SK-N-SH (cell line): ENCODE results near the gene AQP1. TPM values are rescaled to one million over a fixed set of nuclear protein-coding genes. Genes with fewer than 3 reads are reported as not detected.

Experiments
- CTCF ChIA-PET: fragments of 300-600, 350-600 bp; formaldehyde crosslinking; extraction: SDS; loops from one replicate; lab custom pipeline; 2021; lab: Yijun Ruan, JAX
- POLR2A ChIA-PET: fragments of 350-600 bp; sonication (Branson Sonifier 250); formaldehyde crosslinking; extraction: SDS; loops from one replicate; lab custom pipeline; 2020; ENCODE audit warnings: antibody characterized with exemption, inconsistent platforms; lab: Yijun Ruan, JAX
- DNase-seq: peaks from one replicate; pipeline ENCODE4 v3.0.0; 2012
- H2AFZ ChIP-seq: fragments of 200-600 bp; sonication (generic); 2 replicates; pipeline ENCODE4 v1.8.1; 2016; ENCODE audit warnings: antibody characterized with exemption, mild to moderate bottlenecking, low read depth
- H3F3A ChIP-seq: fragments of 200-600 bp; sonication (generic); replicated peaks from 2 replicates; pipeline ENCODE3; 2016; ENCODE audit warnings: antibody characterized with exemption, mild to moderate bottlenecking; ENCODE audit not compliant: insufficient read depth
- H3K27ac ChIP-seq, 2 experiments: fragments of 200-500 bp in 1 of 2; fragments of 200-600 bp in 1 of 2; sonication (Bioruptor generic) in 1 of 2; sonication (generic), shearing (Covaris generic) in 1 of 2; 2 replicates each; pipeline versions ENCODE4 v1.5.1 to v1.6.1; 2014 to 2016; ENCODE audit warnings: low read depth in 2 of 2, inconsistent platforms in 1 of 2, low read length in 1 of 2, mild to moderate bottlenecking in 1 of 2, mixed read lengths in 1 of 2
- H3K27me3 ChIP-seq: fragments of 200-600 bp; sonication (generic), shearing (Covaris generic); 2 replicates; pipeline ENCODE4 v1.6.1; 2016; ENCODE audit warnings: mixed run types; ENCODE audit not compliant: insufficient read depth
- H3K36me3 ChIP-seq, 2 experiments: fragments of 200-500 bp in 1 of 2; fragments of 200-600 bp in 1 of 2; sonication (Bioruptor generic) in 1 of 2; sonication (generic) in 1 of 2; replicated peaks in 1 of 2; 2 replicates each; pipeline versions ENCODE3 to v1.5.1; 2014 to 2016; ENCODE audit warnings: low read length in 1 of 2, mild to moderate bottlenecking in 1 of 2; ENCODE audit not compliant: insufficient read depth in 2 of 2, control insufficient read depth in 1 of 2
- H3K4me1 ChIP-seq, 2 experiments: fragments of 200-500 bp in 1 of 2; fragments of 200-600 bp in 1 of 2; sonication (Bioruptor generic) in 1 of 2; sonication (generic), shearing (Covaris generic) in 1 of 2; 2 replicates each; pipeline versions ENCODE4 v1.5.1 to v1.6.1; 2014 to 2016; ENCODE audit warnings: low read depth in 1 of 2, low read length in 1 of 2, mixed run types in 1 of 2; ENCODE audit not compliant: insufficient read depth in 2 of 2, control insufficient read depth in 1 of 2
- H3K4me2 ChIP-seq: fragments of 200-600 bp; sonication (generic), shearing (Covaris generic); 2 replicates; pipeline ENCODE4 v1.6.1; 2017; ENCODE audit warnings: mixed run types
- H3K4me3 ChIP-seq, 2 experiments: fragments of 200-500 bp in 1 of 2; fragments of 200-600 bp in 1 of 2; sonication (Bioruptor generic) in 1 of 2; sonication (generic), shearing (Covaris generic) in 1 of 2; 2 replicates each; pipeline versions ENCODE4 v1.5.1 to v1.8.1; 2014 to 2016; ENCODE audit warnings: low read depth in 2 of 2, inconsistent platforms in 1 of 2, low read length in 1 of 2, mild to moderate bottlenecking in 1 of 2, mixed read lengths in 1 of 2, moderate library complexity in 1 of 2
- H3K79me2 ChIP-seq: fragments of 200-600 bp; sonication (generic); 2 replicates; pipeline ENCODE4 v1.8.1; 2017; ENCODE audit warnings: mild to moderate bottlenecking; ENCODE audit not compliant: insufficient read depth
- H3K9ac ChIP-seq: fragments of 200-600 bp; sonication (generic); 2 replicates; pipeline ENCODE4 v1.6.1; 2017; ENCODE audit warnings: mixed run types
- H3K9me2 ChIP-seq: fragments of 200-600 bp; sonication (generic); 2 replicates; pipeline ENCODE4 v1.6.1; 2017; ENCODE audit warnings: mixed run types
- H3K9me3 ChIP-seq: fragments of 200-600 bp; sonication (generic); 2 replicates; pipeline ENCODE4 v1.6.1; 2017; ENCODE audit warnings: mixed run types, mild to moderate bottlenecking, moderate library complexity
- H4K20me1 ChIP-seq: fragments of 200-600 bp; sonication (generic); 2 replicates; pipeline ENCODE4 v1.6.1; 2017; ENCODE audit warnings: mild to moderate bottlenecking, mixed run types; ENCODE audit not compliant: insufficient read depth
- ELF1 ChIP-seq: IDR thresholded peaks from 2 replicates; pipeline ENCODE4 v1.4.0; 2012
- EP300 ChIP-seq, 2 experiments: IDR thresholded peaks; 2 replicates each; pipeline versions ENCODE4 v1.4.0 to v1.6.1; 2012; ENCODE audit warnings: borderline replicate concordance in 1 of 2, low read depth in 1 of 2, low read length in 1 of 2
- EZH2phosphoT487 ChIP-seq: fragments of 200-600 bp; sonication (generic); IDR thresholded peaks from 2 replicates; pipeline ENCODE4 v1.6.1; 2017; ENCODE audit warnings: low read depth, mixed run types, mild to moderate bottlenecking, antibody characterized with exemption, moderate library complexity, borderline replicate concordance
- FOSL2 ChIP-seq: IDR thresholded peaks from 2 replicates; pipeline ENCODE4 v1.4.0; 2012; ENCODE audit warnings: low read depth, mild to moderate bottlenecking, moderate library complexity, borderline replicate concordance
- GATA2 ChIP-seq: sonication (generic); formaldehyde crosslinking; IDR thresholded peaks from 2 replicates; pipeline ENCODE4 v1.5.0; 2020; ENCODE audit warnings: mild to moderate bottlenecking, missing genetic modification reagents
- MEF2A ChIP-seq: IDR thresholded peaks from 2 replicates; pipeline ENCODE4 v1.4.0; 2012; ENCODE audit warnings: low read depth, borderline replicate concordance
- NFIC ChIP-seq: IDR thresholded peaks from 2 replicates; pipeline ENCODE4 v1.4.0; 2012; ENCODE audit warnings: borderline replicate concordance
- RAD21 ChIP-seq: IDR thresholded peaks from 2 replicates; pipeline ENCODE4 v1.6.1; 2012; ENCODE audit warnings: mild to moderate bottlenecking, low read length
- RCOR1 ChIP-seq: fragments of 150-350 bp; IDR thresholded peaks from 2 replicates; pipeline ENCODE4 v1.6.1; 2017; ENCODE audit warnings: antibody characterized with exemption, low read length
- RFX5 ChIP-seq: IDR thresholded peaks from 2 replicates; pipeline ENCODE4 v1.6.1; 2012; ENCODE audit warnings: mild to moderate bottlenecking, improper control_type of control experiment, low read length
- RXRA ChIP-seq: IDR thresholded peaks from 2 replicates; pipeline ENCODE4 v1.4.0; 2012; ENCODE audit warnings: low read depth, mild to moderate bottlenecking, borderline replicate concordance
- SMC3 ChIP-seq: IDR thresholded peaks from 2 replicates; pipeline ENCODE4 v1.6.1; 2012; ENCODE audit warnings: low read depth, low read length, improper control_type of control experiment
- TAF1 ChIP-seq: IDR thresholded peaks from 2 replicates; pipeline ENCODE4 v1.6.1; 2012; ENCODE audit warnings: low read depth, mild to moderate bottlenecking, low read length, moderate library complexity, borderline replicate concordance
- TCF12 ChIP-seq: IDR thresholded peaks from 2 replicates; pipeline ENCODE4 v1.4.0; 2012
- YY1 ChIP-seq: IDR thresholded peaks from 2 replicates; pipeline ENCODE4 v1.4.0; 2012; ENCODE audit warnings: low read depth, mild to moderate bottlenecking
- WGBS: methylation state at CpG from one replicate; pipeline ENCODE4 v1.1.6; 2017; ENCODE audit warnings: low lambda C conversion rate; 5-methylcytosine and 5-hydroxymethylcytosine counted together
- polyA plus RNA-seq, 3 experiments: library from polyadenylated mRNA; depleted of rRNA; stranded (reverse); fragments of >200 nt; gene quantifications; 2 replicates each; pipeline ENCODE4 v1.2.3, GENCODE V29; 2012
- TF ChIP-seq, protein P1 (sequence below): IDR thresholded peaks from 2 replicates; pipeline ENCODE4 v1.4.0; 2012; ENCODE audit warnings: low read depth, borderline replicate concordance
- TF ChIP-seq, protein P2 (sequence below): fragments of 200-600 bp; sonication (generic); IDR thresholded peaks from 2 replicates; pipeline ENCODE4 v1.6.1; 2017; ENCODE audit warnings: antibody characterized with exemption, mild to moderate bottlenecking, moderate library complexity
- TF ChIP-seq, protein P3 (sequence below): fragments of 150-350 bp; IDR thresholded peaks from 2 replicates; pipeline ENCODE4 v1.6.1; 2017; ENCODE audit warnings: antibody characterized with exemption, low read length, low read depth, borderline replicate concordance
- TF ChIP-seq, protein P4 (sequence below): IDR thresholded peaks from 2 replicates; pipeline ENCODE4 v1.4.0; 2012; ENCODE audit warnings: low read depth
- TF ChIP-seq, protein P5 (sequence below): IDR thresholded peaks from 2 replicates; pipeline ENCODE4 v1.6.1; 2012; ENCODE audit warnings: mild to moderate bottlenecking, low read depth, low read length, moderate library complexity

AQP1 gene
- polyA plus RNA-seq, 1 of the 3 experiments (the other 2 are of a cell fraction): 1.7 TPM

DNA sequence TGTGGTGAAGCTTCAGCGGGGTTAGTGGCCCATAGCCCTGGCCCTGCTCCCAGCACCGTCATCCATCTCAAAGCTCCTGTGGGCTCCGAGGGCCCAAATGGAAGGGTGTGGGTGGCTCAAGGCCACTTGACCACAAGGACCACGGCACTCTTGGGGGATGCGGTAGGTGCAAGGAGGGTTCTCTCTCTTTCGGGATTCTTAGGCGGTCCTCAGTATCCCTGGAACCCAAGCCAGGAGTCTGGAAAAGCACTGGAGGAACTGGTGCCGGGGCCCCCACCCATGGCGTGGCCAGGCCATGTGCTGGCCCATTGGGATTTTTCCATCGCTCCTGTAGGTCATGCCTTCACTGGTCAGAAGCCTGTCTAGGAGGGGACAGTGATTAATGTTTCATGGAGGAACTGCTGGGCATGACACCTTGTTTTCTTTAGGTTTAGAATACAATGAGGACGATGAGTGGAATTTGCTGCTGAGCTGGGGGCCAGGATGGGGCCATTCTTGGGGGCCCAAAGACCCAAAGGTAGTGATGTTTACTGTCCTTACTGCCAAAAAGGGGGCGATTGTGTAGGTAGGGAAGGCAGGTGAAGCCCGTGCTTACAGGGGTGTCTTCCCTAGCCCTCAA lies 16.7 kb downstream of the AQP1 start:
- Histone ChIP-seq H3K4me1 (peaks cover 0 to 41% of the 10 kb centered on the region in 2 experiments; a peak in 1 of 4 replicates), H3K4me3 (no peak overlapping the region; a peak in 1 of 4 replicates), H3K4me2 (no peak overlapping the region), H3K9ac (no peak overlapping the region), H2AFZ (no peak overlapping the region), H3F3A (no peaks in the 10 kb centered on the region), H3K9me2 (no peaks in the 10 kb centered on the region), H3K9me3 (no peaks in the 10 kb centered on the region), H3K27me3 (no peaks in the 10 kb centered on the region), H3K36me3 (no peaks in the 10 kb centered on the region), H4K20me1 (no peaks in the 10 kb centered on the region), H3K79me2 (no peaks in the 10 kb centered on the region), H3K27ac (no peak overlapping the region)
- ChIA-PET CTCF (interaction anchor here (0.6 to 4.2 kb wide), 4 partner anchors 9 to 194 kb away, joined by 3 to 56 read pairs (median 11); no protein-coding TSS in a partner anchor), POLR2A (no interaction called here)
- TF ChIP-seq FOSL2: no peak
- TF ChIP-seq TAF1: no peak
- TF ChIP-seq, protein P1, sequence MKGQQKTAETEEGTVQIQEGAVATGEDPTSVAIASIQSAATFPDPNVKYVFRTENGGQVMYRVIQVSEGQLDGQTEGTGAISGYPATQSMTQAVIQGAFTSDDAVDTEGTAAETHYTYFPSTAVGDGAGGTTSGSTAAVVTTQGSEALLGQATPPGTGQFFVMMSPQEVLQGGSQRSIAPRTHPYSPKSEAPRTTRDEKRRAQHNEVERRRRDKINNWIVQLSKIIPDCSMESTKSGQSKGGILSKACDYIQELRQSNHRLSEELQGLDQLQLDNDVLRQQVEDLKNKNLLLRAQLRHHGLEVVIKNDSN: no peak
- TF ChIP-seq RXRA: no peak
- TF ChIP-seq, protein P2, sequence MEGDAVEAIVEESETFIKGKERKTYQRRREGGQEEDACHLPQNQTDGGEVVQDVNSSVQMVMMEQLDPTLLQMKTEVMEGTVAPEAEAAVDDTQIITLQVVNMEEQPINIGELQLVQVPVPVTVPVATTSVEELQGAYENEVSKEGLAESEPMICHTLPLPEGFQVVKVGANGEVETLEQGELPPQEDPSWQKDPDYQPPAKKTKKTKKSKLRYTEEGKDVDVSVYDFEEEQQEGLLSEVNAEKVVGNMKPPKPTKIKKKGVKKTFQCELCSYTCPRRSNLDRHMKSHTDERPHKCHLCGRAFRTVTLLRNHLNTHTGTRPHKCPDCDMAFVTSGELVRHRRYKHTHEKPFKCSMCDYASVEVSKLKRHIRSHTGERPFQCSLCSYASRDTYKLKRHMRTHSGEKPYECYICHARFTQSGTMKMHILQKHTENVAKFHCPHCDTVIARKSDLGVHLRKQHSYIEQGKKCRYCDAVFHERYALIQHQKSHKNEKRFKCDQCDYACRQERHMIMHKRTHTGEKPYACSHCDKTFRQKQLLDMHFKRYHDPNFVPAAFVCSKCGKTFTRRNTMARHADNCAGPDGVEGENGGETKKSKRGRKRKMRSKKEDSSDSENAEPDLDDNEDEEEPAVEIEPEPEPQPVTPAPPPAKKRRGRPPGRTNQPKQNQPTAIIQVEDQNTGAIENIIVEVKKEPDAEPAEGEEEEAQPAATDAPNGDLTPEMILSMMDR: no peak
- TF ChIP-seq NFIC: no peak
- TF ChIP-seq ELF1: no peak
- no peak for TF ChIP-seq GATA2 (CRISPR knock-in tag)
- TF ChIP-seq, protein P3, sequence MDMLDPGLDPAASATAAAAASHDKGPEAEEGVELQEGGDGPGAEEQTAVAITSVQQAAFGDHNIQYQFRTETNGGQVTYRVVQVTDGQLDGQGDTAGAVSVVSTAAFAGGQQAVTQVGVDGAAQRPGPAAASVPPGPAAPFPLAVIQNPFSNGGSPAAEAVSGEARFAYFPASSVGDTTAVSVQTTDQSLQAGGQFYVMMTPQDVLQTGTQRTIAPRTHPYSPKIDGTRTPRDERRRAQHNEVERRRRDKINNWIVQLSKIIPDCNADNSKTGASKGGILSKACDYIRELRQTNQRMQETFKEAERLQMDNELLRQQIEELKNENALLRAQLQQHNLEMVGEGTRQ: no peak
- no peak for TF ChIP-seq YY1
- TF ChIP-seq, protein P4, sequence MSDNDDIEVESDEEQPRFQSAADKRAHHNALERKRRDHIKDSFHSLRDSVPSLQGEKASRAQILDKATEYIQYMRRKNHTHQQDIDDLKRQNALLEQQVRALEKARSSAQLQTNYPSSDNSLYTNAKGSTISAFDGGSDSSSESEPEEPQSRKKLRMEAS: no peak
- no peak for TF ChIP-seq MEF2A
- no peak for TF ChIP-seq TCF12
- no peak for TF ChIP-seq SMC3
- TF ChIP-seq, protein P5, sequence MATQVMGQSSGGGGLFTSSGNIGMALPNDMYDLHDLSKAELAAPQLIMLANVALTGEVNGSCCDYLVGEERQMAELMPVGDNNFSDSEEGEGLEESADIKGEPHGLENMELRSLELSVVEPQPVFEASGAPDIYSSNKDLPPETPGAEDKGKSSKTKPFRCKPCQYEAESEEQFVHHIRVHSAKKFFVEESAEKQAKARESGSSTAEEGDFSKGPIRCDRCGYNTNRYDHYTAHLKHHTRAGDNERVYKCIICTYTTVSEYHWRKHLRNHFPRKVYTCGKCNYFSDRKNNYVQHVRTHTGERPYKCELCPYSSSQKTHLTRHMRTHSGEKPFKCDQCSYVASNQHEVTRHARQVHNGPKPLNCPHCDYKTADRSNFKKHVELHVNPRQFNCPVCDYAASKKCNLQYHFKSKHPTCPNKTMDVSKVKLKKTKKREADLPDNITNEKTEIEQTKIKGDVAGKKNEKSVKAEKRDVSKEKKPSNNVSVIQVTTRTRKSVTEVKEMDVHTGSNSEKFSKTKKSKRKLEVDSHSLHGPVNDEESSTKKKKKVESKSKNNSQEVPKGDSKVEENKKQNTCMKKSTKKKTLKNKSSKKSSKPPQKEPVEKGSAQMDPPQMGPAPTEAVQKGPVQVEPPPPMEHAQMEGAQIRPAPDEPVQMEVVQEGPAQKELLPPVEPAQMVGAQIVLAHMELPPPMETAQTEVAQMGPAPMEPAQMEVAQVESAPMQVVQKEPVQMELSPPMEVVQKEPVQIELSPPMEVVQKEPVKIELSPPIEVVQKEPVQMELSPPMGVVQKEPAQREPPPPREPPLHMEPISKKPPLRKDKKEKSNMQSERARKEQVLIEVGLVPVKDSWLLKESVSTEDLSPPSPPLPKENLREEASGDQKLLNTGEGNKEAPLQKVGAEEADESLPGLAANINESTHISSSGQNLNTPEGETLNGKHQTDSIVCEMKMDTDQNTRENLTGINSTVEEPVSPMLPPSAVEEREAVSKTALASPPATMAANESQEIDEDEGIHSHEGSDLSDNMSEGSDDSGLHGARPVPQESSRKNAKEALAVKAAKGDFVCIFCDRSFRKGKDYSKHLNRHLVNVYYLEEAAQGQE: no peak
- no peak for TF ChIP-seq EP300 (IDR thresholded peaks at IDR 0.05; ENCODE audit: borderline replicate concordance in 1 of 2, low read depth in 1 of 2, low read length in 1 of 2)
- TF ChIP-seq RCOR1: no peak
- TF ChIP-seq RFX5: no peak
- TF ChIP-seq RAD21: no peak
- TF ChIP-seq EZH2phosphoT487: no peak
- WGBS: 79% methylated on average over 7 of the region's 13 CpGs
- peak; percentile 6 for DNase-seq
